SK-N-SH (cell line): Measurements from ENCODE around the gene RGL4. TPM values are rescaled to one million over a fixed set of nuclear protein-coding genes. Genes with fewer than 3 reads are reported as not detected.
"Not testable (repeated sequence)": the region's sequence is repeated elsewhere in the genome, so short reads cannot be mapped to it uniquely, and the experiment has no call there.

ENCODE experiments used
- CTCF ChIA-PET: fragments of 300-600, 350-600 bp; formaldehyde crosslinking; extraction: SDS; loops from one replicate; lab custom pipeline; 2021; lab: Yijun Ruan, JAX
- POLR2A ChIA-PET: fragments of 350-600 bp; sonication (Branson Sonifier 250); formaldehyde crosslinking; extraction: SDS; loops from one replicate; lab custom pipeline; 2020; ENCODE audit warnings: antibody characterized with exemption, inconsistent platforms; lab: Yijun Ruan, JAX
- DNase-seq: peaks from one replicate; pipeline ENCODE4 v3.0.0; 2012
- H2AFZ ChIP-seq: fragments of 200-600 bp; sonication (generic); 2 replicates; pipeline ENCODE4 v1.8.1; 2016; ENCODE audit warnings: antibody characterized with exemption, mild to moderate bottlenecking, low read depth
- H3F3A ChIP-seq: fragments of 200-600 bp; sonication (generic); replicated peaks from 2 replicates; pipeline ENCODE3; 2016; ENCODE audit warnings: antibody characterized with exemption, mild to moderate bottlenecking; ENCODE audit not compliant: insufficient read depth
- H3K27ac ChIP-seq, 2 experiments: fragments of 200-500 bp in 1 of 2; fragments of 200-600 bp in 1 of 2; sonication (Bioruptor generic) in 1 of 2; sonication (generic), shearing (Covaris generic) in 1 of 2; 2 replicates each; pipeline versions ENCODE4 v1.5.1 to v1.6.1; 2014 to 2016; ENCODE audit warnings: low read depth in 2 of 2, inconsistent platforms in 1 of 2, low read length in 1 of 2, mild to moderate bottlenecking in 1 of 2, mixed read lengths in 1 of 2
- H3K27me3 ChIP-seq: fragments of 200-600 bp; sonication (generic), shearing (Covaris generic); 2 replicates; pipeline ENCODE4 v1.6.1; 2016; ENCODE audit warnings: mixed run types; ENCODE audit not compliant: insufficient read depth
- H3K36me3 ChIP-seq, 2 experiments: fragments of 200-500 bp in 1 of 2; fragments of 200-600 bp in 1 of 2; sonication (Bioruptor generic) in 1 of 2; sonication (generic) in 1 of 2; replicated peaks in 1 of 2; 2 replicates each; pipeline versions ENCODE3 to v1.5.1; 2014 to 2016; ENCODE audit warnings: low read length in 1 of 2, mild to moderate bottlenecking in 1 of 2; ENCODE audit not compliant: insufficient read depth in 2 of 2, control insufficient read depth in 1 of 2
- H3K4me1 ChIP-seq, 2 experiments: fragments of 200-500 bp in 1 of 2; fragments of 200-600 bp in 1 of 2; sonication (Bioruptor generic) in 1 of 2; sonication (generic), shearing (Covaris generic) in 1 of 2; 2 replicates each; pipeline versions ENCODE4 v1.5.1 to v1.6.1; 2014 to 2016; ENCODE audit warnings: low read depth in 1 of 2, low read length in 1 of 2, mixed run types in 1 of 2; ENCODE audit not compliant: insufficient read depth in 2 of 2, control insufficient read depth in 1 of 2
- H3K4me2 ChIP-seq: fragments of 200-600 bp; sonication (generic), shearing (Covaris generic); 2 replicates; pipeline ENCODE4 v1.6.1; 2017; ENCODE audit warnings: mixed run types
- H3K4me3 ChIP-seq, 2 experiments: fragments of 200-500 bp in 1 of 2; fragments of 200-600 bp in 1 of 2; sonication (Bioruptor generic) in 1 of 2; sonication (generic), shearing (Covaris generic) in 1 of 2; 2 replicates each; pipeline versions ENCODE4 v1.5.1 to v1.8.1; 2014 to 2016; ENCODE audit warnings: low read depth in 2 of 2, inconsistent platforms in 1 of 2, low read length in 1 of 2, mild to moderate bottlenecking in 1 of 2, mixed read lengths in 1 of 2, moderate library complexity in 1 of 2
- H3K79me2 ChIP-seq: fragments of 200-600 bp; sonication (generic); 2 replicates; pipeline ENCODE4 v1.8.1; 2017; ENCODE audit warnings: mild to moderate bottlenecking; ENCODE audit not compliant: insufficient read depth
- H3K9ac ChIP-seq: fragments of 200-600 bp; sonication (generic); 2 replicates; pipeline ENCODE4 v1.6.1; 2017; ENCODE audit warnings: mixed run types
- H3K9me2 ChIP-seq: fragments of 200-600 bp; sonication (generic); 2 replicates; pipeline ENCODE4 v1.6.1; 2017; ENCODE audit warnings: mixed run types
- H3K9me3 ChIP-seq: fragments of 200-600 bp; sonication (generic); 2 replicates; pipeline ENCODE4 v1.6.1; 2017; ENCODE audit warnings: mixed run types, mild to moderate bottlenecking, moderate library complexity
- H4K20me1 ChIP-seq: fragments of 200-600 bp; sonication (generic); 2 replicates; pipeline ENCODE4 v1.6.1; 2017; ENCODE audit warnings: mild to moderate bottlenecking, mixed run types; ENCODE audit not compliant: insufficient read depth
- GABPA ChIP-seq: IDR thresholded peaks from 2 replicates; pipeline ENCODE4 v1.4.0; 2012; ENCODE audit warnings: low read depth, mild to moderate bottlenecking
- POLR2AphosphoS5 ChIP-seq: IDR thresholded peaks from 2 replicates; pipeline ENCODE4 v1.6.1; 2012; ENCODE audit warnings: low read depth, low read length
- RCOR1 ChIP-seq: fragments of 150-350 bp; IDR thresholded peaks from 2 replicates; pipeline ENCODE4 v1.6.1; 2017; ENCODE audit warnings: antibody characterized with exemption, low read length
- RXRA ChIP-seq: IDR thresholded peaks from 2 replicates; pipeline ENCODE4 v1.4.0; 2012; ENCODE audit warnings: low read depth, mild to moderate bottlenecking, borderline replicate concordance
- TAF1 ChIP-seq: IDR thresholded peaks from 2 replicates; pipeline ENCODE4 v1.6.1; 2012; ENCODE audit warnings: low read depth, mild to moderate bottlenecking, low read length, moderate library complexity, borderline replicate concordance
- USF1 ChIP-seq: IDR thresholded peaks from 2 replicates; pipeline ENCODE4 v1.4.0; 2012; ENCODE audit warnings: low read depth, borderline replicate concordance
- USF2 ChIP-seq: fragments of 150-350 bp; IDR thresholded peaks from 2 replicates; pipeline ENCODE4 v1.6.1; 2017; ENCODE audit warnings: antibody characterized with exemption, low read length, low read depth, borderline replicate concordance
- WGBS: methylation state at CpG from one replicate; pipeline ENCODE4 v1.1.6; 2017; ENCODE audit warnings: low lambda C conversion rate; 5-methylcytosine and 5-hydroxymethylcytosine counted together
- polyA plus RNA-seq, 3 experiments: library from polyadenylated mRNA; depleted of rRNA; stranded (reverse); fragments of >200 nt; gene quantifications; 2 replicates each; pipeline ENCODE4 v1.2.3, GENCODE V29; 2012

RGL4 gene
- polyA plus RNA-seq, 1 of the 3 experiments (the other 2 are of a cell fraction): not detected

- Histone ChIP-seq H3K9me2 (no peaks in the 10 kb centered on the region), H3K79me2 (no peaks in the 10 kb centered on the region), H4K20me1 (no peaks in the 10 kb centered on the region)
- DNase-seq: no peak
- POLR2A ChIA-PET: no interaction called here
- no peak for TF ChIP-seq RXRA
- TF ChIP-seq USF2: no peak
- no peak for TF ChIP-seq POLR2AphosphoS5
- TF ChIP-seq RCOR1: no peak
- TF ChIP-seq USF1: no peak
- TF ChIP-seq, all 33 proteins: peak for 0
- no peak overlapping the region for H3K4me3 ChIP-seq
- H3K4me1 ChIP-seq: no peaks in the 10 kb centered on the region; a peak in 1 of 4 replicates
- CTCF ChIA-PET: no interaction called here
- H2AFZ ChIP-seq: no peak overlapping the region
- WGBS: 87% methylated on average over 8 of the region's 17 CpGs
- no peaks in the 10 kb centered on the region for H3K9me3 ChIP-seq
- H3F3A ChIP-seq: no peaks in the 10 kb centered on the region
- H3K27me3 ChIP-seq: no peaks in the 10 kb centered on the region
- no peak overlapping the region for H3K27ac ChIP-seq
- H3K9ac ChIP-seq: no peak overlapping the region
- no peaks in the 10 kb centered on the region for H3K36me3 ChIP-seq
- no peak overlapping the region for H3K4me2 ChIP-seq
Measured at GRCh38 chr22:23675502-23676415, 15.1 kb upstream of the RGL4 start.

GRCh38 chr22:23676841-23677700 lies 13.7 kb upstream of the RGL4 start:
- H2AFZ ChIP-seq, H4K20me1 ChIP-seq, H3K9ac ChIP-seq, DNase-seq, H3K27me3 ChIP-seq, H3K27ac ChIP-seq, H3K79me2 ChIP-seq, H3K9me3 ChIP-seq, H3K9me2 ChIP-seq, H3K4me2 ChIP-seq, H3K4me3 ChIP-seq, CTCF ChIA-PET, H3F3A ChIP-seq, H3K36me3 ChIP-seq, H3K4me1 ChIP-seq, POLR2A ChIA-PET: not testable (repeated sequence)
- 92% methylated on average over 7 of the region's 12 CpGs for WGBS

- no peak overlapping the region for H3K4me3 ChIP-seq
- H2AFZ ChIP-seq: no peak overlapping the region
- H3K27me3 ChIP-seq: no peaks in the 10 kb centered on the region
- no peaks in the 10 kb centered on the region; a peak in 1 of 4 replicates for H3K4me1 ChIP-seq
- no peaks in the 10 kb centered on the region for H4K20me1 ChIP-seq
- peaks cover 0 to 2% of the 10 kb centered on the region in 2 experiments for H3K36me3 ChIP-seq
- CTCF ChIA-PET: no interaction called here
- TF ChIP-seq GABPA: no peak
- TF ChIP-seq RXRA: no peak
- TF ChIP-seq TAF1: no peak
- no peak overlapping the region for H3K4me2 ChIP-seq
- POLR2A ChIA-PET: no interaction called here
- no peaks in the 10 kb centered on the region for H3K9me3 ChIP-seq
- 91% methylated on average over 6 of the region's 6 CpGs for WGBS
- no peaks in the 10 kb centered on the region for H3K79me2 ChIP-seq
- no peak overlapping the region for H3K9ac ChIP-seq
- no peaks in the 10 kb centered on the region for H3F3A ChIP-seq
- no peak overlapping the region for H3K27ac ChIP-seq
- DNase-seq: no peak
- no peaks in the 10 kb centered on the region for H3K9me2 ChIP-seq
Measured at GRCh38 chr22:23677701-23677995, 13.2 kb upstream of the RGL4 start.
